NCI-H524 (cell line): ENCODE results near the gene DTNB.
"Not testable (repeated sequence)": the region's sequence is repeated elsewhere in the genome, so short reads cannot be mapped to it uniquely, and the experiment has no call there.

Experiments used
- DNase-seq, 2 experiments: peaks; one replicate each; lab custom pipeline; 2025; lab: John Stamatoyannopoulos, UW

The DTNB gene

GRCh38 chr2:25673300-25674076 lies at the start of gene DTNB:
Gene DTNB (minus strand): TSS chr2:25673577. CDS start chr2:25652660, 20,917 bp downstream.
- DNase-seq: peak; percentile 16 to 74

GRCh38 chr2:25722224-25722623 lies 48.8 kb upstream of the DTNB start:
- no peak for DNase-seq

- no peak for DNase-seq
Observed at GRCh38 chr2:25720575-25720974, 47.2 kb upstream of the DTNB start.

- peak in 1 of 2 experiments; percentile 26 for DNase-seq
Observed at GRCh38 chr2:25714740-25715139, 41.4 kb upstream of the DTNB start.

GRCh38 chr2:25712455-25712854 lies 39.1 kb upstream of the DTNB start:
- no peak for DNase-seq

DNA sequence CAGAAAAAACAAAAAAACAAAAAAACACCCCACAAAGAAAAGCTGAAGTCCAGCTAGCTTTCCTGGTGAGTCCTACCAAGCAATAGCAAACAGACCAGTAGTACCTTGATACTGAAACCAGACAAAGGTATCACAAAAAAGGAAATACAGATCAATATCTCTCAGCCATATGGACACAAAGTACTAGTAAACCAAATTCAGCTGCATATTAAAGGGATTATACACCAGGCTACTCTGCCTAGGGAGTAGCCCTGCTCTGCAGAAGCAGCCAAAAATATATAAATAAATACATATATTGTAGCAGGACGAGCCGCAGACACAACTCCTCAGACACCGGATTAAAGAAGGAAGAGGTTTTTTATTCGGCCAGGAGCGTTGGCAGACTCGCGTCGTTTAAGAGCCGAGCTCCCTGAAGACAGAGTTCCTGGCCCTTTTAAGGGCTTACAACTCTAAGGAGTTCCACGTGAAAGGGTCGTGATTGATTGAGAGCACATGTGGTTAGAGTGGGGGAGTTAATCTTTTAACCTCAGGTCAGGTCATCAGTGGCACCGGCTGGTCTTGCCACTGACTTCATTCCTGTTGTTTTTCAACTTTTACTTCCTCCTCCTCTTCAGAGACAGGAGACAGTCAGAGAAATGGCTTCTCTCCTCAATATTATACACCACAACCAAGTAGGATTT lies 38.4 kb upstream of the DTNB start:
- peak; percentile 31 to 75 for DNase-seq

GRCh38 chr2:25710750-25711149 lies 37.4 kb upstream of the DTNB start:
- DNase-seq: no peak

DNA sequence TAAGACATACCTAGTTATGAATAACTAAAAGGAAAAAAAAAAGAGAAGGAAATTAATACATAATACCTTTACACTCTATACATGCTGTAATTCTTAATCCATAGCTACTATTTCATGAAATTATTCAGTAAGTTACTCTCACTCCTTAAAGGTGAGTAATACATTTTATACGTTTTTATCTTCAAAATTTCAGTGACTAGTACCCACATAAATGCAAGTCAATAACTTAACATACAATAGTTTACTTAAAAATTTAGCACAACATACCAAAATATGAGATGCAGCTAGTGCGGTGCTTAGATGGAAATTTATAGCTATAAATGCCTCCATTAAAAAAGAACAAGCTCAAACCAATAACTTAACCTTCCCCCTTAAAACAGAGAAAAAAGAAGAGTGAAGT lies 36.0 kb upstream of the DTNB start:
- no peak for DNase-seq

DNA sequence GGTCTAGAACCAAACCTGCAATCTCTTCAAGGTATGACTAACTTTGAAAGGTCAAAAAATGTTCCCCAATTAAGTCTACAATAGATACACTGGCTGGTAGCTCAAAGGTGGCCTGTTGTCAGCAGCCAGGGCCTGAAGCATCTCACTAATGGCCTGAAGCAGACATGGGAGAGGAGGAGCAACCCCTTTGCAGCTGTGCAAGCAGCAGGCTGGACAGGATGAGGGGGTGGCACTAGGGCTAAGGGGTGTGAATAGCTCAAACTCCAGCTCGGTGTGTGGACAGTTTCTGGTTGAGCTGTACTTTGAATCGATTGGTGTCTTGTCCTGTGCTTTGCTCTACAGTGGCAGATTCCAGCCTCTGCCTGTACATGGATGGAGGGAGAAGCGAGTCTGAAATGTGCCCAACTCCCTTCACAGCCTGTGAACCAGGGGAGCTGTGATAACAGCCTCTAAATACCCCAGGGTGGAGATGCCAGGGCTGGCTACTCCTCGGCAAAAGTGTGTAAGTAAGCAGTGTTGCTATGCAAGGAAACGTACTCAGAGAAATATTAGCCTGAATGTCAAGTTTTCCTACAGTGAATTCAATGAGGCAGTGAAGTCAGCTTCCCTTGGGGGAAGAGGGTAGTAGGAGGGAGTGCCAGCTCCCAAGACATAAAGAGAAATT lies 34.7 kb upstream of the DTNB start:
- DNase-seq: peak in 1 of 2 experiments; percentile 56

- DNase-seq: not testable (repeated sequence)
Observed at GRCh38 chr2:25705575-25705974, 32.2 kb upstream of the DTNB start.

DNA sequence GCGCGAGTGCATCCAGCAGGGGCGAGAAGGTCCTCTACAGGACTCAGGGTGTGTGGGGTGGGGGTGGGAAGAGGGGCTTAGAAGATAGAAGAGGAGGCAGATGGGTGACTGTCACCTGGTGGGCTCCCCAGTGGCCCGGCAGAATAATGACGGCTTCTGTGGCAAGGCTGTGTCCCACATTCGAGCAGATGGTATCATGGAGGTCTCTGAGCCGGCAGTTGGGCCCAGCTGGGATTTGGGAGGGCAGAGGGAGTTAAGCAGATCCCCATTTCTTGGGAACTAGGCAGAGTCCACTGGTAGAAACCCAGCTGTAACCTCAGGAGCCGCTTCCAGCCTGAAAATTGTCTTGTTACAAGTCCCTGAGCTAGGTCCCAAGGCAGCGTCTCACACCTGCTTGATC lies 28.4 kb upstream of the DTNB start:
- peak; percentile 82 to 87 for DNase-seq

GRCh38 chr2:25700221-25700660 lies 26.9 kb upstream of the DTNB start:
- DNase-seq: peak; percentile 34 to 64

GRCh38 chr2:25699216-25699615 lies 25.8 kb upstream of the DTNB start:
- peak; percentile 71 to 84 for DNase-seq

DNA sequence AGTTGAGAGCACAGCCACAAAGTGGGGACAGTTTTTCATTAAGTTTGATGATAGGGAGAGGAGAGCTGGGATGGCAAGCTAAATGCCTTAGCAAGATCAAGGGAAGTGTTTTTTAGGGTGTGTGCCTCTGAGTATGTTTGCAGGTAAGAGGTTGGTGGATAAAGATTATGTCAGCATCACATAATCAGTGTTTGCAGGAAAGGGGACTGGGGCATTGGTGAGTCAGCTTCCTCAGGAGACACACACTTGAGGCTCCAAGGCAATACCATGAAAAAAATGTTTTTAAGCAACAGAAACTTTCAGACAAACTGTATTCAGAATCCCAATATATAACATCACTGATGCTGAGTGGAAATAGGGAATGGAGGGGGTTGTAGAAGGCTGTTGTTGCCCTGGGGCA lies 25.4 kb upstream of the DTNB start:
- DNase-seq: no peak

GRCh38 chr2:25697559-25698341 lies 24.4 kb upstream of the DTNB start:
- DNase-seq: peak in 1 of 2 experiments; percentile 27

DNA sequence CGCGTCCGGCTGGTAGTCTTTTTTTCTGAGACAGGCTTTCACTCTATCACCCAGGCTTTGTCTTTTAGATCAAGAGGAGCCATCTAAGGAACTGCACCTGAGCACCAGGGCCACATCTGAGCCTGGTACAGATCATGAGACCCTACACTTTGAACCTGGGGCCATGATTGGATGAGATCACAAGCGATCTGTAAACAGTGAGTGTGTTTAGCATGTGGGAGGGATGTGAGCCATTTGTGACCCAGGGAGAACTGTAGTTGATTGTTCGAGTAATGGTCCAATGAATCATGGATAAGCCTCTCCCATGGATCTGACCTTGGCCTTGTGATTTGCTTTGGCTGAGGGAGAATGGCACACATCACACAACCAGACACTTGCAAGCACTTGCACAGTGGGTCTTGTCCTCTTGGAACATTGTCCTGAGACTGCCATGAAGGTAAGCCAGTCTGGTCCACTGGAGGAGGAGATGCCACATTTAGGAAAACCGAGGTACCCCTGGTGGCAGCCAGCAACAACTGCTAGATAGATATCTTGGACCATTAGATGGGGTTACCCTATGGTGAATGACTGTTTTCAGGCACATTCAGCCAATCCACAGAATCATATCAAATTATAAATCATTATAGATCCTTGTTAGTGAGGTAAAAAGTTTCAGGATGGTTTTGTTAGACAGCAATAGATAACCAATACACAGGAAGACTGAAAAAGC lies 19.5 kb upstream of the DTNB start:
- no peak for DNase-seq

- DNase-seq: no peak
Observed at GRCh38 chr2:25692143-25692542, 18.8 kb upstream of the DTNB start.

- no peak for DNase-seq
Observed at GRCh38 chr2:25690058-25690457, 16.7 kb upstream of the DTNB start.

- no peak for DNase-seq
Observed at GRCh38 chr2:25688236-25688635, 14.9 kb upstream of the DTNB start.

- DNase-seq: no peak
Observed at GRCh38 chr2:25685741-25686140, 12.4 kb upstream of the DTNB start.
